ENCODE data around the gene CTNNA3.

Gene CTNNA3

DNA sequence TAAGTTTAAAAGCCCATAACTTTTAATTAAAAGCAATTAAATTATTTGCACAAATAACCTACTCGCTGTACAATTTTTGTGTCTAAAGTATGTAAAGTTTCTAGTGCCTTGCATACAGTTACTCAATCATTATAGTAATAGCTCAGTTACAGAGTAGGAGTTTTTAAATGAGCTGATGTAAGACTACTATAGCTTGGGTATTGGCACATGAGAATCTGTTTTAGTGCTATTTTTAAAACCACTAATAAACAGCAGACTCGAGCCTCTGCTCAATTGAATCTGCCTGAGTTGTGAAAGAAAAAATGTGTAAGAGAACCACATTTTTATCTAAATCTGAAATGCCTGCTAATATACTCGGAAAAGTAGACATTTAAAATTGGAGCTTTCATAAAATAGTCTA is 31.1 kb downstream of the CTNNA3 start:
- DNase-seq = no peak

DNA sequence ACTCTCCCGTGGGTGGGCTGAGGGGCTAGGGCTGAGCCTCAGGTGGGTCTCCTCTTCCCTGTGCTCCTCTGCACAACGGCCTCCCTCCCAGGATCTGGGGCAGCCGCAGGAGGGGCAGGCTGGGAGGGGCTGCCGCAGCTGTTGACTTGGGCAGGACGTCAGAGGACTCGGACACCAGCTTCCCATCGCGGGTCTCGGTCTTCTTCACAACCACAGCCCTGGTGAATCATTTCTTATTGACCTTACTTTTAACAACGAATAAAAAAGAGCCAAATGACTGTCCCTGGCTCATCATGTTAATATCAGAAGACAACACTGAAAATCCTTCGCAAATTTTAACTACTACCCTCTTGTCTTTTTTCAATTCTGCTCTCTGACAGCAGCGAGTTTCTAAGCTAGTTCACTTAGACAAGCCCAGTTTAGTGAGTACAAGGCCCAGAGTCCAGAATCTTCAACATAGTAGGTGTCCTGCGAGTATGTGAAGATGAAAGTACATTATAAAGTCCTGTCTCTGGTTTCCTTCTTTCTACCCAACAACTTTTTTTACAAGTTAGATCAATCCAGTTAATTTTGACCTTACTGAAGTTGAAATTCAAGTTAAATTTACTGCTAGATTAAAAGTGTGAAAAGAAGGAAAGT is 32.4 kb downstream of the CTNNA3 start:
- DNase-seq = no peak

DNA sequence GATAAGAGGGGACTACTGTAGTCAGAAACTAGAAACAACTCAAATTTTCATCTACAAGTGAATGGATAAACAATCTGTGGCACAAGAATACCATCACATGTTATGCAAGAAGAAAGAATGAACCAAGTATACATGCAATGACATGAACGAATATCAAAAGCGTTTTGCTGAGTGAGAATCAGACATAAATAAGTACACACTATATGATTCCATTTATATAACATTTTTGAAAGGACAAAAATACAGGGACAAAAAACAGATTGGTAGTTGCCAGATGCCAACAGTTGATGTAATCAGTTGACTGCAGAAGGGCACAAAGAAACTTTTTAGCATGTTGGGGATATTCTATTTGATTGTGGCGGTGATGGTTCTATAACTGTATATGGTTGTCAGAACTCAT is 33.6 kb downstream of the CTNNA3 start:
- DNase-seq = no peak

DNA sequence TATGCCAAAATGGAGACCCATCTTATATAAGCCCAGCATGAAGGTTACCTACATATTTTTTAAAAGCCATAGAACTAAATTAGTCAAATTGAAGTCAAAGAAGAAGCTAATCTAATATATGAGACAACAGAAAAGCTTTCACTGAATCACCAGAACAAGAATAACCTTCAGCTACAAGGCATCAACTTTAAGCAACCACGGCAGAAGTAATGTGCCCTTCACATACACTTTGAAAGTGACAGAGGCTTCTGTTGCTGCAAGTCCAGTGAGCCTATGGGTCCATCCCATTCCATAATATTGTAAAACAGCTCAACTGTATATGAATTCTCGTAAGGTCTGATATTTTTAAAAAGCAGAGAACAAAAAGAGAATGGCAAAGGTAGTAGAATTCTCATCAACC is 36.5 kb downstream of the CTNNA3 start:
- no peak for DNase-seq

DNA sequence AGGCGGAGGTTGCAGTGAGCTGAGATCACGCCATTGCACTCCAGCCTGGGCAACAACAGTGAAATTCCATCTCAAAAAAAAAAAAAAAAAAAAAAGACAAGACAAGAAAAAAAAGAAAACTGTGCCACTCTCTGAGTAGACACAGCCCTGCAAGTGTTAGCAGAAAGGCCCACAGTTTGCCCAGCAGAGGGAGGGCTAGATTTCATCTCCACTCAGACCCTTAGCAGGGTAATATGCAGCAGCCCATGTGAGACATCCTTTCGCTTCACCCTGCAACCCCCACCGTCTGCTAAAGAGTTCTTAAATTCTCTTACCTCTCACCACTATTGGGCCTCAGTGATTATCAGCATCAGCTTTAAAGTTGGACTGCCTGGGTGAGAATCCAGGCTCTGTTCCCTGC is 38.2 kb downstream of the CTNNA3 start:
- DNase-seq = no peak

DNA sequence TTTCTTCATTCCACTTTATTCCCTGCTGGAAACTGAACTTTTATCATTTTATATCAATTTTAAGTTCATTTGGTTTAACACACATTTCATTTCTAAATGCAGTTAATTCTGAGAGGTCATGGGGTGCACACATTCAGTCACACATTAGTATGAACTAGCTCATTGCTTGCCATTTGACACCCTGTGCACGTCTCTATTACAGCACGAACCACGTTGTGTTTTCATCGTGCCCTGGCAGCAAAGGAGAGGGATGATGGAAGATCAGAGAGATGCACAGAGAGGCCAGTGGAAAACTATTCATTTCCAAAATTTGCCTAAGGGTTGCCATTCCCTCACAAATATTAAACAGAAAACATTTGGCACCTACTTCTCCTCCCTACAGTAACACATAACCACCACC is 45.4 kb downstream of the CTNNA3 start:
- DNase-seq = no peak

DNA sequence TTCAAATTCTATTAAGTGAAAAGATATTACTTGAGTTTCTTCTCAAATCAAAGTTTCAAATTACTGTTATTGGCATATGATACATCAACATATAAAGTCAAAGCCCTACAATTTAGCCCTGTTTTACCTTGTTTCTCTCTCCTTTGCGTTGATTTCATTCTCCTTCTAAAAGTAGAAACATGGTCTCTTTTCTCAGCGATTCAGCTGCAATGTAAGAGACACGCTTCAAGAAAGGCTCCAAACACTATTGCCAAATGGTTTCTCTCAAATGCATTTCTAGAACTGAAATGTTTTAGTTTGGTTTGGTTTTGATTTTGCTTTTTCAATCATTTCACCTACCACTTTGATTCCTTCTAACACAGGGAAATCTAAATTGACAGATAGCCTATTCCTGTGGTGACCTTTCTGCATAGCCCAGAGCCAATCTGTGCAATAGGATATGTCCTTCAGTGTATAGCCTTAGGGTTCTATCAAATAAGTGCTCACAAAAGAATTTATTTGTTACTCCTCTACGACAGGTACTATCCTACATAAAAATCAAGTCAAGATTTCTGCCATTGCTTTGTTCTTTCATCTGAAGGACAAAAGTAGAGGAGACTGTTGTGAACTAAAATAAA is 47.3 kb downstream of the CTNNA3 start:
- DNase-seq = no peak

DNA sequence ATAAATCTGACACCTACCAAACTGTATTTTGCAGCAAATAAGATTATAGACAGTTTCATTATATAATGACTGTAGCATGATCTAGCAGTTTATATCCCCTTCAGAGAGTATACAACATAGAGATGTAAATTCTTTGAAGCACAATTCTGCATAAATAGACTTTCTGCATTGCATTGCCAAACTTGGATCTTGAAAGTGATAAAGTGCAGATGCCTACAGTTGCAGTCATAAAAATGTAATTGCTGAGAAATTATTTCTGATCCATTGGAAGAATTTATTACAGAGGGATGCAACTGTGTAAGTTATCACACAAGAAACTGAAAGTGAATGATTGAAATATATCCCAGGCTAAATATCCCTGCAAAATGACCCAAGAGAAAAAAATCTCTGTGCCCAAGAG is 65.1 kb downstream of the CTNNA3 start:
- DNase-seq = no peak

DNA sequence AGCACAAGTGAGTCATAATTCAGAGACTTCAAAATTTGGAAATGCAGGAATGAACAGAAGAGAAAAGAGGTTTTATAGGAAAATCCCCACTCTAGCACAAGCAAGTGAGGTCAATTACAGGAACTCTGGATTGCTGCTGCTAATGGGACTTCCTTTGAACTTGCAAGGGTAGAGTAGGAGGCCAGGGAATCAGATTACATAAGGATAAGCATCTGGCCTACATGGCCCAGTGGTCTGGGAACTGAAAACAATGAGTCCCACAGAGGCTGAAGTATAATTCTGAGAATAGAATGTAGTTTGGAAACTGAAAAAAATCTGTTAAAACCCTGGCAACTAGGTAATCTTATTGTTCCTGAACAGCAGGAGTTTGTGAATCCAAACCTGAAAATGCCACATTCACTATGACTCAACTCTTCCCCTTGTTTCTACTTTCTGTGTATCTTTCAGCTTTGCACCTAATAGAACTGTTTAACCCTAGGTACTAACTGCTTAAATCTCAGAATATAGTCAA is 66.5 kb downstream of the CTNNA3 start:
- DNase-seq = no peak

DNA sequence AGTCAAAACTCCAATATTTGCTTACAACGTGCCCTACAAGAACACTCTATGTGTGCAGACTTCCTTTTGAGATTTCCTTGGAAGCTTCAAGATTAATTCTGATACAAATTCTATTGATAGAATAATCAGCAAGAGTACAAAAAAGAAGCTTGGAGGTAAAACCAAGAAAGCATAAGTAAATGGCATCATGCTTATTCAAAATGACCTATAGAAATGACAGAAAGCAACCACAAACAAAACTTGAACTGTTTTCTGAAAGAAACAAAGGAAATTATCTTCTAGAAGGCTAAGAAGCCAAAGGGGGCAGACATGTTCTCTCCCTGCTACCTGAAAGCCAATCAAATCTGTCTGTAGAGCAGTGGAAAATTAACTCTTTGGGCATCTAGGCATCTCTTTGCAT is 73.0 kb downstream of the CTNNA3 start:
- no peak for DNase-seq

DNA sequence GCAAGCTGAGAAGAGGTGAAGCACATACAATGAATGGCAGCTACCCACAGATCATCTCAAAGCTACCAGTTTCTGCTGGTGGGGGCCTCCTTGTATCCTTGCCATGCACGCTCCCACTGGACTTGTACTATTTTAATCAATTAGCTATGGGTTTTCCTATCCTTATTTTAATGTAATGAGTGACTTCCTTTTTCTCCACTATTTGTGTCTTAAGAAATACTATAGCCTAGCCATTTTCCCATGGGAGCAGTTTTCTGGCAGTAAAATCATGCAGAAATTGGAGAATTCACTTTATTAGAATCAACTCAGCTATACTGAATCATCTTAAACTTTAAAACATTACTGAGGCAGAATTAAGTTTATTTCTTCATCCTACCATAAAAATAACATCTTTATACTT is 73.5 kb downstream of the CTNNA3 start:
- DNase-seq = no peak

DNA sequence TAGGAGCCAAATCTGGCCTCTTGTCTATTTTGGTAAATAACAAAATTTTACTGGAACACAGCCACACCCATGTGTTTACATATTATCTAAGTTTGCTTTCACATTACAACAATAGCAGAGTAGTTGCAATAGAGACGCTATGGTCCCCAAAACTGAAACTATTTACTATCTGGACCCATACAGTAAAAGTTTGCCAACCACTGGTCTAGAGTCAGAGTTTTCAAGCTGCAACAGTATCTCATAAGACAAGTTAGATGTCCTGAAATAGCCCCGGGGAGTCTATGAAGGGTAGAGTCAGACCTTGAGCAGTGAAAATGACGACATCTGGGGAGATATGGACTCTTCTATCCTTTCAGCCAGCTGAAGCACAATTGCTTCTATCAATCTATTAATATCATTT is 74.2 kb downstream of the CTNNA3 start:
- no peak for DNase-seq

DNA sequence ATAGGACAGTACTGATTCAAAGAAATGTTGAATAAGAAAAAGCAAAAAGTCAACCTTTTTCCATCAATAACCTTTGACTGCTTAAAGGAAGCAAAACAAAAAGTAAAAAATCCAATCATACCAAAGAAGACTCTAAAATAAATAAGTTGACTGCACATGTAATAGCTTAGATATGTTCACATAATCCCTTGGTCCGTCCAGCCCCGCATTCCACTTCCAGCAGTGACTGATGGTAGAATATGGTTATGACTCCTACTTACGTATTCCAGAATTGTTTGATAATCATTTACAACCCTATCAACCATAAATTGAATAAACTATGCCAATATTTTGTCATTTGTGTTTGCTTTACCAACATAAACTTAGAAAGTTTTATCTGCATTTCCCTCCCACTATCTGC is 77.9 kb downstream of the CTNNA3 start:
- no peak for DNase-seq

DNA sequence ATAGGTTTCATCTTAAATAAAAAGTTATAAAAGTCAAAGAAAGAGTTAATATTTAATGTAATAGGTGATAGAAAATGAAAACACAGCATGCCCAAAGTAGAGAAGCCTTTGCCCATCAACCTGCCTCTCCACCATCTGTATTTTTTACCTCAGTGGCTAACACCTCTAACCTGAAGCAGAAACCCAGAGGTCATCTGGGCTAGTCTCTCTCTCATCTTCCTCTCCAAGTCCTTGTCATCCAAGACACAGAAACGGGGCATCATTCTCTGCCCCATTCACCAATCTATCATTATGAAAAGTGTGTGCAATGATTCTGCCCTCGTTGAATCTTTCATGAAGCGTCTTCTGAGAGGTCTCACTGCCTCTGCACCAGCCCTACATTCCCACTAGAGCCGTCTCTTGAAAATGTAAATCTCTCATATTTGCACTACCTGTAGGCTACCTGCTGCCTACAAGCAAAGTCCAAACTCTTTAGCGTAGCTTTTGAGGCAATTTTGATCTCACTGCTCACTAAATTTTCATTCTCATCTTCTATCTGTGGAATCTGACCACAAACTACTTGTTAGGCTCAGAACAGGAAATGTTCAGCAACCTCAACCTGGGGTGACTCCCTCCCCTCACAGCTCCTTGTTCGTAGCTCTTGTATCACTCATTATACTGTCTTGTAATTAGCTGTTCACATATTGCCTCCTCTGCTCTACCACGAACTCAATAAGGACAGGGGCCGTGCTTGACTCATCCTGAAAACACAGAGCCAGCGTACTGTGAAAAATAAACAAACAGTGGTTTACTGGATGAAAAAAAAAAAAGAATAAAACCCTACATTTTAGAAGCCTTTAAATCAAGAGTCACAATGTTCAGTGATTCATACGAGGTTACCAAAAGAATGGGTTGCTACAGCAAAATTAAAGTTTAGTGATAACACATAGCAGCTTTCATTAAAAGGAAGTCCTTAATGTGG is 83.1 kb downstream of the CTNNA3 start:
- DNase-seq = no peak

DNA sequence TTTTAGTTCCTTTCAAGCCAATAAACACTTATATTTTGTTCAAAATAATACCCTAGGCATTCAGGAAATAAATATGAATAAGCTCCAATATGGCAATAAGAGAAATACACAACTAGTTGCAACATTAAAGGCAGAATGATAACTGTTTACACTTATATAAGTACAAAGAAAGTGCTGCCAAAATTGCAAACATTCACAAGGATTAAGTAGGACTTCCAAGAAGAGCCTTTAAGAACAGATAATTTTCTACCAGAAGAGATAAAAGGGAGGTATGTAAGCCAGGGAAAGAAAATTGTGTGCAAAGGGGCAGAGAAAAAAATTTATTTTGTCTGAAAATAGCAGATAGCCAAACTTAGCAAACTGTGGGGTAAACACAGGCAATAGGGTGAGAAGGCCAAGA is 83.8 kb downstream of the CTNNA3 start:
- DNase-seq = no peak

DNA sequence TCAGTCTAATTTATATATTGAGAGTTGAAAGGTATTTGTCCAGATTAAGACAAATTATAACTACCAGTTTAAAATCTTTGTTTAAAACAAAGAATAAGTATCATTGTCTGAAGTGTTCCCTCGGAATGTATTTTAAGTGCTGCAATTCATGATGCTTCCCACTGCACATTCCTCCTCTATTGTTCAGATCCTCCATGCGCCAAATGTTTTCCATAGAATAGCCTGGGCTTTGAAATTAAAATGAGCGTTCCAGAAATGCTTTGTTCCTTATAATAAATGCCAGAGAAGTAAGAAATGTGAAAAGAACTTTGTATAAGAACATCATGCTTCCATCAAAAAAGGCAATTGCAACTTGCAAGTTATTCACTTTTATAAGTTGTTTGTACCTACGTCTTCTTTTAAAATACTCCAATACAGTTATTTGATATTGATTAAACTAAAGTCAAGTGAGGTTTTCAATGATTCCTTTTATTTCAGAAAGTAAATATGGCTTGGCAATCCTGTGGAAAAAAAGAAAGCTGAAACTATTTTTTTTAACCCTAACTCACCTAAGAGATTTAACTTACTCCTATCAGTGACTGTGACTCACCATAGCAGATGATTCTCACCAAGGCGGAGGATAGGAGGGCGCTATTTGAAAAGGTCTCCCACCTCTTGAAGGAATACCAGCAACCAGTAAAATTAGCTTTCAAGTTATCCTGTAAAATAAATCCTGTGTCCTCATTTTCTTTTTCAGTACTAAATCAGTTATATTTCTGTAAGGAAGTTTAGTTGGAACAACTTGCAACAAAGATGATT is 85.8 kb downstream of the CTNNA3 start:
- DNase-seq = no peak

DNA sequence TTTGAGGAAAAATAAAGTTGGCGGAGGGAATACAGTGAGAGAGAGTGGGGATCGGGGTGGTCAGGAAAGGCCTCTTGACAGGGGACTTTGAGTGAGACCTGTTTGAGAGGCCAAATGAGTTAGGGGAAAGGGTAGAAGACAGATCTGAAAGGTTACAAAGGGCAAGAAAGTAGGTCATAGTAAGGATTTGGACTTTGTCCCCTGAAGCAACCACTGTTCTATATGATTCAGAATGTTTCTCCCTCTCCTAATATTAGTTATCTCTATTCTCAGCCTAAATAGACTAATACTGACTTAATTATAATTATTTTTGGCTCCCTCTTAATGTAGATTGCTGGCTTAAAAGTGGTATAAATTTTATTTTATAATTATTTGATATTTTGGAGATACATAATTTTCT is 88.0 kb downstream of the CTNNA3 start:
- no peak for DNase-seq

DNA sequence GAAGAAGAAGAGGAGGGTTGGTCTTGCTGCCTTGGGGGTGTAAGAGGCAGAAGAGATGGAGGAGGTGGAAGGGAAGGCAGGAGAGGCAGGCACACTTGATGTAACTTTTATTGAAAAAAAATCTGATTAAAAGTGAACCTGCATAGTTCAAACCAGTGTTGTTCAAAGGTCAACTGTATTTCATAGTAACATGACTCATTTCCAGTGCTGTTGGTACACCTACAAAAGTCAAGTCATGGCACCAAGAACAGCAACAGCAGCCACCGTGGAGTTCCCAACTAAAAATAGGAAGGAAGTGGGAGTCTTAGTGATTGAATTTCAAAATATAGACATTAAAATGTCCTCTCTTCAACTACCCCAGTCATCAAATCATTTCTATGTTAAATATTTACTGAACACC is 88.5 kb downstream of the CTNNA3 start:
- DNase-seq = no peak

DNA sequence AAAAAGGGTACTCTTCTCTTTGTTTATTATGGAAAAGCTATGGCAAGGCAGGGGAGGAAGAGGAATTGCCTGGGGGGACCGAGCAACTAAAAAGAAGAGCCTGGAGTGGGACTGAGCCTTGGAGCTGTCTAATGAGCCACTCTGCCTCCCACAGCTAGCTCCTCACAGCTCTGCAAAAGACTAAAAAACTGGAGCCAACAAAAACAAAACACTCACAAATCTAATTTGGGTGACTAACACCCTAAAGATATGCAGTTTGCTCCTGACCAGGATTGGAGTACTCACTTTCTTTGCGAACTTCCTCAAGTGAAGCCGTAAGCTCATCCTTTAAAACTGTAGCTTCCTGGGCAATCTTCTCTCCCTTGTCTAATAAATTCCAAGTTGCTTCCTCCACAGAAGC is 89.4 kb downstream of the CTNNA3 start:
- no peak for DNase-seq

DNA sequence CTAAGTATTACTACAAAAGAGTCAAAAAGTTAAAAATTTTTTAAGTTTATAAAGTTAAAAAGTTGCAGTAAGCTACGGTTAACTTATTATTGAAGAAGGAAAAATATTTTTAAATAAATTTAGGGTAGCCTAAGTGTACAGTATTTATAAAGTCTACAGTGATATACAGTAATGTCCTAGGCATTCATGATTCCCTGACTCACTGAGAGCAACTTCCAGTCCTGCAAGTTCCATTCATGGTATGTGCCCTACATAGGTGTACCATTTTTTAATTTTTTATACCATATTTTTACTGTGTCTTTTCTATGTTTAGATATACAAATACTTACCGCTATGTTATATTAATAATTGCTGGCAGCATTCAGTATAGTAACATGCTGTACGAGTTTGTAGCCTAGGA is 92.3 kb downstream of the CTNNA3 start:
- DNase-seq = no peak

DNA sequence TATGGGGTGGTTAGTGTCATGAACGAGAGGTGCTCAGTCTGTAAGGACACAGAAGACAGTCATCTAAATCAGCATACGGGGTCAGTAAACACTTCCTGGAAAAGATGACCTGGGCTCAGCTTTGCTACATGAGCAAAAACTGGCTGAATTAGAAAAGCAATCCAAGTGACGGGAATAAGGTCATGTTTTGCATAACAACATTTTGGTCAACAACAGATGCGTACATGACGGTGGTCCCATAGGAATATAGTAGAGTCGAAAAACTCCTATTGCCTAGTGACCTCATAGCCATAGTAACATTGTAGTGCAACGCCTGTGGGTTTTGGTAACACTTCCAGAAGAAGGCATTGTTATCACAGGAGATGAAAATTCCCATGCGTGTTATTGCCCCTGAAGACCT is 92.9 kb downstream of the CTNNA3 start:
- no peak for DNase-seq

DNA sequence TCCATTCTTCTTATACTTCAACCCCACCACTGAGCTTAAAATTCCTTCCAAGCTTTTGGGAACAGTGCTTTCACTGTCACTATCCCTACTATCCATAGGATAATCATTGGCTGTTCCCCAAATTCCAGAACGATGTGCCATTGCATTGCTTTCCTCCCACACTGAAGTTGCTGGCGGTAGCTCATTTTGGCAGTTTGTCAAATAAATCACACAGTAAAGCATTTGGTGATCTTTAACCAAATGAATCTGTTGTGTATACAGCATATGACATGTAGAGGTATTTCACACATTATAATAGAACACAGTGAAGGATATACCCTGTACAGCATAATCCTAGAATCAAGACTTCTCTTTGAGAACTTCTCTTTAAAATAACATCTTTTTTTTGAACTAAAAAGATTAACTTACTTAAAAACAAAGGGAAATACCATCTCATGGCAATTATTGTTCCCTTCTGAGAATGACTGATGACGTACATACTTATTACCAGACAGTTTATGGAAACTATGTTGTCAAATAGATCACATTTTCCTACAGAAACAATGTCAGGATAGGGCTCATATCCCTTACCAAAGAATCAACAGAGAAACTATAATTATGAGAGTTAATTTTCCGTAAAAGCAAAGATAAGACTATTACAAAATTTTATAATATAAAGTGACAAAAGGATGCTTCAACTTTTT is 93.6 kb downstream of the CTNNA3 start:
- no peak for DNase-seq
